HG02938 (cell line): ENCODE measurements around the gene SLC7A7.
"Not testable (repeated sequence)": the region's sequence is repeated elsewhere in the genome, so short reads cannot be mapped to it uniquely, and the experiment has no call there.

ENCODE experiments used
- ATAC-seq: cut with Tn5 transposase; IDR thresholded peaks from one replicate; pipeline ENCODE4 v1.9.1; 2021; ENCODE audit warnings: mild to moderate bottlenecking, moderate library complexity; ENCODE audit not compliant: unreplicated experiment

The SLC7A7 gene

DNA sequence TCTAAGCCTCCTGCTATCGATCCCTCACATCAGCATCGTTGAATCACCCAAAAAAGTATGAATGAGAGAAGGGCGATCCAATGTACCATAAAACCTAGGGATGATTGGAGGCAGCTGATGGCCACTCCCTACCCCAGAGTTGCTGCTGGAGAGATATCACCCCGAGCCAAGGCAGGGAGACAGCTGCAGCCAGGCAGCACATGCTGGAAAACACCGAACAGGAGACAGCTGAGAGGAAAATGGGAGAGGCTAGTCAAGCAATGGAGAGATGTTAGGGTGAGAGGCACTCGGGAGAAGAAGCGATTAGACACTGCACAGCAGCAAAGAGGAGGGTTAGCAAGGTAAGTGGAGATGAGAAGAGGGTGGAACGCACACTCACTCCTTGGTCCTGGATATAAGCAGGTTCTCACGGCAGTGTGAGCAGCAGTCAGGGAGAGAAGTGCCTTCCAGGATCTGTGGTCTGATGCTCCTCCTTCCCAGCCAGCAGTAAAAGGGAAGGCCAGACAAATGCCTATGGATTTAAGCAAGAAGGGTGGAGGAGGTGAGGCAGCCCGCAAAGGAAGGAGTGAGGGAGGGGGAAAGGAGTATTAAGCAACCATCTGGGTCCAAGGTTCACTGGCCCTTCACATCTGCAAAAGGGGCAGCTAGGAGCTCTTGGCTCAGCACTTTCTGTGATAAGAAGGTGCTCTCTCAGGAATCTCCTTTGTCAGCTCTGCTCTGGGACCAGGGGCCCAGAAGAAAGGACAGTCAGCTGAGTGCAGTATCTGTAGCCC is at the start of gene SLC7A7:
Gene SLC7A7, minus strand, starts transcription at position 495 of the 773 bp plus-strand sequence. CDS start 2,037 bp downstream, outside the sequence.
- no peak for ATAC-seq

DNA sequence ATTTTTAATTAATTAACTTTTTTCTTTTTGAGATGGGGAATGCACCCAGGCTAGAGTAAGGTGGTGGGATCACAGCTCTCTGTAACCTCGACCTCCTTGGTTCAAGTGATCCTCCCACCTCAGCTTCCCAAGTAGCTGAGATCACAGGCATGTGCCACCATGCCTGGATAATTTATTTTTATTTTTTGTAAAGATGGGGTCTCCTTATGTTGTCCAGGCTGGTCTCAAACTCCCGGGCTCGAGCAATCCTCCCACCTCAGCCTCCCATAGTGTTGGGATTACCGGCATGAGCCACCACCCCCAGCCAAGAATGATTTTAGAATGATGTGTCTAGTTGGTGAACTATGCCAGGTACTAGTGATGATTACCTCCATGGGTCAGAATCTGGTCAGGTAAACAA is 49.7 kb upstream of the SLC7A7 start:
- no peak for ATAC-seq

DNA sequence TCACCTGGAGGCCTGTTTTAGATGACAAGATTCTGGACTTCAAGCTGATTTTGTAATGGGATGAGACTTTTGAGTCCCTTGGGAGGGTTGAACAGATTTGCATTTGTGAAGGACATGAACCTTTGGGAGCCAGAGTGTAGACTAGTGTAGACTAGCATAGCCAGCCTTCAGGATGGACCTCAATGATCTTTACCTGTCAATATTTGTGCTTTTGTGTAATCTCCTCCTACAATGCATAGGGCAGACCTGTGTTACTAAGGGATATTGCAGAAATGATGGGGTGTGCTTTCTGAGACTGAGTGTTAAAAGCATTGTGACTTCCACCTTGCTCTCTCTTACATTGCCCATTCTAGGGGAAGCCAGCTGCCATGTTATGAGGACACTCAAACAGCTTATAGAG is 46.4 kb upstream of the SLC7A7 start:
- no peak for ATAC-seq

DNA sequence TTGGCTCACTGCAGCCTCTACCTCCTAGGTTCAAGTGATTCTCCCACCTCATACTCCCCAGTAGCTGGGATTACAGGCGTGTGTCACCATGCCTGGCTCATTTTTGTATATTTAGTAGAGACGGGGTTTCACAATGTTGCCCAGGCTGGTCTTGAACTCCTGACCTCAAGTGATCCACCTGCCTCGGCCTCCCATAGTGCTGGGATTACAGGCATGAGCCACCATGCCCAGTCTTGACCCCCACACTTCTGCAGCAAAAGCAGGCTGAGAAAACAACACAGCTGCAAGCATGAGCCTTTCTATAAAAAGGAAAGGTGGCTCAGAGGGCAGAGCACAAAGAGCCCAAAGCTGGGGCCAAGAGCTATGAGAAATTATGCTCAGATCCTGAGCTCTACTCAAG is 45.1 kb upstream of the SLC7A7 start:
- not testable (repeated sequence) for ATAC-seq

DNA sequence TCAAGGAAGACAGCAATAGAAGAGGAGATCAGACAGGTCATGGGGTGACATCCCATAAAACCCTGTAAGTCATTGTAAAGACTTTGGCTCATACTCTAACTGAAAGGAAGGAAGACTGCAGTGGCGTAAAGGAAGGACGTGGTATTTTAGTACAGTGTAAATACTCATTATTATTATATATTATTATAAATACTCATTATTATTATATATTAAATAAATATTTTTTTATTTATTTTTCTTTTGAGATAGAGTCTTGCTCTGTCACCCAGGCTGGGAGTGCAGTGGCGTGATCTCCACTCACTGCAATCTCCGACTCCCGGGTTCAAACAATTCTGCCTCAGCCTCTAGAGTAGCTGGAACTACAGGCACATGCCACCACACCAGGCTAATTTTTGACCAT is 41.2 kb upstream of the SLC7A7 start:
- ATAC-seq: no peak

DNA sequence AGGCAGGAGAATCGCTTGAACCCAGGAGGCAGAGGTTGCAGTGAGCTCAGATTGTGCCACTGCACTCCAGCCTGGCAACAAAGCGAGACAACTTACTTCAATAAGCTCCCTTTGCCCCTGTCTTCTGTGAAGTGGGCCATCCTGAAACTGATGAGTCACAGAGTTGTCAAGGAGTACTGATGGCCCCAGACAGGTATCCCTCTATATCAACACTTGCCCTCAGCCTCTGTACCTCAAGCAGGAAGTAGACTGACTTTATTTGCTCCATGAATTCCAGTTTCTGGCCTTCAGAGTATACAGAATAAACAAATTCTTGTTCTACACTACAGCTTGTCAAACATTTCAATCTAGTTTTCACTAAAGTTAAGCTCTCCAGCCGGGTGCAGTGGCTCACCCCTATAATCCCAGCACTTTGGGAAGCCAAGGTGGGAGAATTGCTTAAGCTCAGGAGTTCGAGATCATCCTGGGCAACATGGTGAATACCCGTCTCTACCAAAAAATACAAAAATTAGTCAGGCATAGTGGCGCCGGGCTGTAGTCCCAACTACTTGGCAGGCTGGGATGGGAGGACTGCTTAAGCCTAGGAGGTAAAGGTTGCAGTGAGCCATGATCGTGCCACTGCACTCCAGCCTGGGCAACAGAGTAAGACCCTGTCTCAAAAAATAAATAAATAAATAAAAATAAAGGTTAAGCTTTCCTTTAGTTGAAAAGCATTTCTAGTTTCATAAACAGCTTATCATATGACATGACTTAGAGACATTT is 39.9 kb upstream of the SLC7A7 start:
- no peak for ATAC-seq

DNA sequence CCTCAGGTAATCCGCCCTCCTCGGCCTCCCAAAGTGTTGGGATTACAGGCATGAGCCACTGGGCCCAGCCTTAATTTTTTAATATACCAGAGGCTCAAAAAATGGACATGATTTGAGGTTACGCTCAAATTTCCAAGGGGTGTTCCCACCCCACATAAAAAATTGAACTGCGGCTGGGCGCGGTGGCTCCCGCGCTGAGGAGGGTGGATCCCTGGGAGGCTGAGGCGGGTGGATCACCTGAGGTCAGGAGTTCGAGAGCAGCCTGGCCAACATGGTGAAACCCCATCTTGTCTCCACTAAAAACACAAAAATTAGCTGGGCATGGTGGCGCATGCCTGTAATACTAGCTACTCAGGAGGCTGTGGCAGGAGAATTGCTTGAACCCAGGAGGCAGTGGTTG is 39.1 kb upstream of the SLC7A7 start:
- ATAC-seq: not testable (repeated sequence)

DNA sequence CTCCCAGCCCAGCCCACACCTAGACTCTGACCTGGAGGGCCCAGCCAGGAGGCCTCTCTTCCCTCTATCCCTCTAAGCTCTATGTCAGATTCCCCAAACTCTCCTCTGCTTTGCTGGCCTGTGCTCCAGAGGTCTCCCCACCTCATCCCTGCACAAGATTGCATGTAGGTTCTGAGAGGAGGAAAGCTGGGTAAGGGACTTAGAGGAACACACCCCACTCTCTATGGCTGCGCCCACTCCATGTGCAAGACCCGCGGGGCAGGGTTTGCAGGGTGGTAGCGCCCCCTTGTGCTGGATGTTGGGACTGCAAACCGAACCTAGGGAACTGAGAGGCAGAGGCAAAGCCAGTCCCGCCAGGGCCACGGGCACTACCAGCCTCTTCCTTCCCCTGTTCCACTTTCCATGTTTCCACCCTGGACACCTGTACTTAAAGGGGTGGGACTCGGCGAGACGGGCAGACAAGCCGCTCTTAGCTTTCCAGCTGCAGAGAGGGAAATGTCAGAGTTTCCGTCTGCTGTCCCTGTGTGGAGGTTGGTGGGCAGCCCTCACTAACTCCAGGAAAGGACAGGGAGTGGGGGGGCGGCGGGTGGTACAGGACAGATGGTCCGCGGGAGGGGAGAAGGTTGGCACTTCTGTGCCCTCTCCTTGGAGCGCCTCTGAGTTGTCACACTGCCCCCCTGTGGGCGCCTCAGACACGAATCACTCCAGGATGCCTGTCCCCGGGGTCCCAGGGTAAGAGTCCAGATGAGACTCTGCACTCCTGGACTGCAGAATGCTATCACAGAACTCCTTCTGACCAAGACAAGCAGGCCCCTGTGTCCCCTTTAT is 37.9 kb upstream of the SLC7A7 start:
- peak; percentile 85 for ATAC-seq

DNA sequence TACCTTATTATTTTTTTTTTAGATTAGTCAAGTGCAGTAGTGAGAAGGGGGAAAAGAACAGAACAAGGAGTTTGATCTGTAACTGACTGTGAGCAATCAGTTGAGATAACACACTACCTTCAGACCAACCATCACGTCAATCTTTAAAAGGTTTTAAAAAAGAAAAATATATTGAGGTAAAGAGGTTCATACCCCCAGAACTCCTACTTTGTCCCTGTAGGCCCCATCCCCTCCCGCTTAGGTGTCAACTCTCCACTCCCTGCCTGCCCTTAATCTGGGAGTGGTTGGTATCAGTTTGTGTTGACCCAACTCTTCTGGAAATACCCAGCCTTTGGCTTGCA is 37.3 kb upstream of the SLC7A7 start:
- ATAC-seq: no peak

DNA sequence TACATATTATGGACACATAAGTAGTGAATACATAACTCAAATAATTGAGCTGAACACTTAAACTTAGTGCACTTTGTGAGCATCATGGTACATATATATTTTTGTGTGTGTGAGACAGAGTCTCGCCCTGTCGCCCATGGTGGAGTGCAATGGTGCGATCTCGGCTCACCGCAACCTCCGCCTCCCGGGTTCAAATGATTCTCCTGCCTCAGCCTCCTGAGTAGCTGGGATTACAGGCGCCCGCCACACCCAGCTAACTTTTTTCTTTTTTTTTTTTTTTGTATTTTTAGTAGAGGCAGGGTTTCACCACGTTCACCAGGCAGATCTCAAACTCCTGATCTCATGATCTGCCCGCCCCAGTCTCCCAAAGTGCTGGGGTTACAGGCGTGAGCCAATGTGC is 36.9 kb upstream of the SLC7A7 start:
- ATAC-seq: not testable (repeated sequence)

DNA sequence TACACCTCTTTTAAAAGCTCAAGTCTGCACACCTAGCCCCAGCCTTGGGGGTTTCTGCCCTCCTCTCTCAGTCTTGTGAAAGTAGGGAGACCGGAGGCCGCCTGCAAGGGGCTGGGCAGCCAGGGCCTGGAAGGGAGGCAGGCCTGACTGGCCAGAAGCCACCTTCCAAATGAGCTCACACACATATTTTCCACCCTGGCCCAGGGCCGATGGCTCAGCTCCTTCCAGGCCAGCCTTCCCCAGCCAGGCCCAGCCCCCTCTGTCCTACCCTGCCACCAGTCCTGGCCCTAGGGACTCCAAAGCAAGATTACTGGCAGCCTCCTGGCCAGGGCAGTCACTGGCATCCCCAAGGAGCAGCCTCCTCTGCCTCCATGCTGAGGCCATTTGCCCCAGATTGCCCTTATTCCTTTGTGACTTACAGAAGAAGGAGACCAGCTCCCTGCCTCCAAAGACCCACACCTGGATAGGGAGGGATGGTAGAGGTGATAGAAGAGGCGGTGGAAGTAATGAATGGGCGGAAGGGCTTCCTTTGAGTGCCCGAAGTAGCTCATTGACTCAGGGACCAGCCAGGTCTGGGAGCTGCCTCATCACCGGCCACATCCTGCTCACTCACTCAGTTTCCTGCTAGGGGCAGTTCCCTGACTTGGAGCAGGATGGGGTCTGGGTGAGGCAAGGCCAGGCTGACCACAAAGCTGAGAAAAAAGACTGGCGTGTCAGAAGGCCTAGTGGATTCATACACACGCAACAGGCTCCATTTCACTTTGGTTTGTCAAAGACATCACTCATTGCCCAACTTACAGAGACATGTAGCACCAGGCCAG is 35.9 kb upstream of the SLC7A7 start:
- ATAC-seq: no peak

DNA sequence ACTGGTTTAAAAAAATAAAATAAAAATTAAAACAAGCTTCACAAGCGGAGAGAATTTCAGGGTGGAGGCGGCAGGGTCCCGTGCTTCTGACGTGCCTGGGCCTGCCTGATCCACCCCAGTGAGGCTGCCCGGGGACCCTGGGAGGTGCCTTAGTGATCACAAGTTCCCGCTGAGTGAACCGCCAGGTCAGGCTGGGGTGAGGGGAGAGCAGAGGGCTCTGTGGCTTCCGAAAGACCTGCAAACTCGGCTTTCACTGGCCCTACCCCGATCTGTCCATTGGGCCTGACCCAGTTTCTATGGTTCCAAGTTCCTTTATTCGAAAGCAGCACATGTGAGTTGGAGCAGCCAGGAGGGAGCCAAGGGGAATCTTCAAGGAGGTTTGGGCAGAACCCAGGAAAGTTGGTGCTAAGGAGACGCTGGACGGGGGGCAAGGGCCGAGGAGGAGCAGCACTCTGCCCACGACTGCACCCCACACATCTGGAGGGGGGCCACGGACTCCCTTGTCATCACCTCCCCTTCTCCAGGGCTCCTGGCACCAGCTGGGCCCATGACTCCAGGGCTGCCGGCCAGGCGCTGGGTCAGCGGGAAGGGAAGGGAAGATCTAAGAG is 34.1 kb upstream of the SLC7A7 start:
- ATAC-seq: no peak

DNA sequence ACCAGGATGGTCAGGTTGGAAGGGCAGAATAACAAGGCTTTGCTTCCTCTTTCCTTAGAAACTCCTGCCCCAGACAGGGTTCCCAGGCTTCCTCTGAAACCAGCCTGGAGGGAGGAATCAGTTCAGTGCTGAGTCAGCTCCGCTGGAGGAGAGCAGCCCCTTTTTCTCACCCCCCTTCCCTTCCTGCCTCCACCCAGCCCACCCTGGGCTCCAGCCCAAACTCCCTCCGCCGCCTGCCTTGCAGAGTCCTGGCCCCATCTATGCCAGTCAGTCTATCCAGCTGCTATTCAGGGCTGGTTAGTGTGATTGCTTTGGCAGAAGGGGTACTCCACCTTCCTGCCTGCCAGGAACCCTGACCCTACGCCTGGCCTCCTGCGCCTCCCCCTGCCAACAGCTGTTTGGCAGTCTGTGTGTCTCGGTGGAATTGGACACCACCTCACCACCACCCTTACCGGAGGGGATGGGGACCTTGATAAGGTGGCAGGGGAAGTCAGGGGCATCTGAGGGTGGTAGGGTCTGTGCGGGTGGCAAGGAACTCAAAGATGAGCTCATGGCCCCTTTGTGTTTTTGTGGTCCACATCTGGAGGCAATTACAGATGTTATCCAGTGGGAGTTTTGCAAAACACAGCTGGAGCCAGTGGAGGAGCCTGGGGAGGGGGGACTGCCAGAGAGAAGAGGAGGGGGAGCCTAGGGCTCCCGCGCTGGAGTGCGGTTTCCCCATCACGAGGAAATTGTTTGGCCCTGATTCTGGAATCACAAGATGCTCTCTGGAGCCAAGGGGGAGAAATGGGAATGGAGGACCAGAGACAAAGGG is 33.3 kb upstream of the SLC7A7 start:
- no peak for ATAC-seq

DNA sequence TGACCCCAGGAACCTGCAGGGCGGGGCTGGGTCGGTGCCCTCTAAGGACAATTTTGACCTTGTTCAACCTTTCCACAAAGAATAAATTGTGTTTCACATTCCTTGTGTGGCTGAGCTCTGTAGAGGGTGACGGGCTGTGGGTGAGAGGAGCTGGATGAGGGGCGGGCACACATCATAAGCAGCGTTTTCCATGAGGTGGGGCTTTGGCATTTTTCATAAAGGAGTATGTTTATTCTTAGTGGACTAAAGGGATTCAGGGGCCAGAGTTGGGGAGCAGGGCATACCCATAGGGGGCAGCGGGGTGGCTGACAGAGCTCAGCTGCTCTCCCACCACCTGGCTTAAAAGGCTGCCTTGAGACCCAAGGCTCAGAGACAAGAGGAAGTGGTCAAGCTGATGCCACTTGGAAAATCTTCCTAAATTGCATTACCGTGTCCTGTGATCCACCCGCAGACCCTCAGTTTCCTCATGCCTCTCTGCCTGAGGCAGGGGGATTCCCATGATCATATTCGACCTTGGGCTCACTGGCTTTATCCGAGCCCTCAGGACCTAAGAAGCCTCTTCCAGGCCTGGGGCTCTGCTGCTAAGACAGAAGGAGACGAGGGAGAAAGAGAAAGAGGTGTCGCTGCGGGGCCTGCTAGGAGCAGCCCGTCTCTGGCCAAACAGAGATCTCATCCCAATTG is 32.6 kb upstream of the SLC7A7 start:
- no peak for ATAC-seq

DNA sequence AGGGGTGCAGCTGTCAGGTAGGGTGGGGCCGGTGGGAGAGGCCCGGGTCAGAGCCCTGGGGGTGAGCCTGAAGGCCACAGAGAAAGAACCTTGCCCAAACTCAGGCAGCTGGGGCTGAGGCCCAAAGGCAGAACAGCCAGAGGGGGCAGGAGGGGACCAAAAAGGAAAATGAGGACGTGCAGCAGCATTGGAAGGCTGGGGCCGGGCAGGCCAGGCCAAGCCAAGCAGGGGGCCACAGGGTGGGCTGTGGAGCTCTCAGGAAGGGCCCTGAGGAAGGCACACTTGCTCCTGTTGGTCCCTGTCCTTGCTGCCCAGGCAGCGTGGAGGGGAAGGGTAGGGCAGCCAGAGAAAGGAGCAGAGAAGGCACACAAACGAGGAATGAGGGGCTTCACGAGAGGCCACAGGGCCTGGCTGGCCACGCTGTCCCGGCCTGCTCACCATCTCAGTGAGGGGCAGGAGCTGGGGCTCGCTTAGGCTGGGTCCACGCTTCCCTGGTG is 31.6 kb upstream of the SLC7A7 start:
- no peak for ATAC-seq

DNA sequence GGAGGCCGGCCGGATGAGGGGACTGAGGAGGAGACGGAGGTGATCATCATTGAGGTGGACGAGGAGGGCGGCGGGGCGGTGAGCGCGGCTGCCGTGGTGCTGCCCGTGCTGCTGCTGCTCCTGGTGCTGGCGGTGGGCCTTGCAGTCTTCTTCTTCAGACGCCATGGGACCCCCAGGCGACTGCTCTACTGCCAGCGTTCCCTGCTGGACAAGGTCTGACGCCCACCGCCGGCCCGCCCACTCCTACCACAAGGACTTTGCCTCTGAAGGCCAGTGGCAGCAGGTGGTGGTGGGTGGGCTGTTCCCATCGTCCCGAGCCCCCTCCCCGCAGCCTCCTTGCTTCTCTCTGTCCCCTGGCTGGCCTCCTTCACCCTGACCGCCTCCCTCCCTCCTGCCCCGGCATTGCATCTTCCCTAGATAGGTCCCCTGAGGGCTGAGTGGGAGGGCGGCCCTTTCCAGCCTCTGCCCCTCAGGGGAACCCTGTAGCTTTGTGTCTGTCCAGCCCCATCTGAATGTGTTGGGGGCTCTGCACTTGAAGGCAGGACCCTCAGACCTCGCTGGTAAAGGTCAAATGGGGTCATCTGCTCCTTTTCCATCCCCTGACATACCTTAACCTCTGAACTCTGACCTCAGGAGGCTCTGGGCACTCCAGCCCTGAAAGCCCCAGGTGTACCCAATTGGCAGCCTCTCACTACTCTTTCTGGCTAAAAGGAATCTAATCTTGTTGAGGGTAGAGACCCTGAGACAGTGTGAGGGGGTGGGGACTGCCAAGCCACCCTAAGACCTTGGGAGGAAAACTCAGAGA is 30.8 kb upstream of the SLC7A7 start:
- ATAC-seq: no peak

DNA sequence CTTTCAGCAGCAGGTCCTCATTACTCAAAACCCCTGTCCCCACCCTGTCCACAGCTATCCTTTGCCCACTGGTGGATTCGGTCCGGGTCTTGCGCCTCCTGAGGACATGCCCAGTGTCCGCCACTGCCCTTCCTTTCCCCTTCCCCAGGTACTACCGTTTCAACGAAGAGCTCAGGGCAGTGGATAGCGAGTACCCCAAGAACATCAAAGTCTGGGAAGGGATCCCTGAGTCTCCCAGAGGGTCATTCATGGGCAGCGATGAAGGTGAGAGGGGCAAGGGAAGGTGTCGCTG is 29.8 kb upstream of the SLC7A7 start:
- ATAC-seq: no peak
